HG03342 (cell line): ENCODE data around the gene FGR.

Source experiments
- ATAC-seq: cut with Tn5 transposase; IDR thresholded peaks from one replicate; pipeline ENCODE4 v1.9.1; 2021; ENCODE audit warnings: mild to moderate bottlenecking, moderate library complexity; ENCODE audit not compliant: unreplicated experiment

The FGR gene

DNA sequence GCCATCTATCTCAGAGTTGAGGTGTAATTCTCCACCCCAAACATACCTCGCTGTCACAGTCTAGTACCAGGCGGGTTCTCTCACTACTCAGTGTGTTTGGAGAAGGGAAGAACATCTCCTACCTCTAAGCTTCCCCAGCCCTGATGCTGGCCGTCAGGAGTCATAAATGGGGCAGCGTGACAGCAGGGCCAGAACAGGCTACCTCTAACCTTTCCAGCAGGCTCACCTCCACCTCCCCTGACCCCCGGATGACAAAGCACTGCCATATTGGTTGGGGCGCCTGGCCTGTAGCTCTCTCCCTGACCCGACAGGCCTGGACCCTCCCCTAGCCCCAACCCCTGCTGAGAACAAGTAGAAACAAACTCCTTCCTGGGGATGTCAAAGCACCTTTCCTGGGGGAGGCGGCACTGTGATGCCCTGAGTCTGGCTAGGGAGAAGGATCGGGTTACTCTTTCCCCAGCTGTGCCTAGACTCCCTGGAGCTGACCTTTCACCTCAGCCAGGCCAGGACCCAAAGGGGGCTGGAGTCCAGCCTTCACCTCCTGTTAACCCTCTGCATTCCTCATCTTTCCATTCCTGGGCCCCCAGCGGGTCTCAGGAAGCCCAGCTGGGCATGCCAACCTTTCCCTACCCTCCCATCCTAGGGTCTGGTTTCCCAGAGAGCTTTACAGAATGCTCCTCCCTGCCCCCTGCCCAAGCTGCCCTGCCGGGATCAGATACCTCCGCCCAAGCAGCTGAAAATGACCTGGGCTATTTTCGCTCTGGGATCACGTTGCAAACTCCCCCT lies 65.3 kb downstream of the FGR start:
- ATAC-seq, result no peak

DNA sequence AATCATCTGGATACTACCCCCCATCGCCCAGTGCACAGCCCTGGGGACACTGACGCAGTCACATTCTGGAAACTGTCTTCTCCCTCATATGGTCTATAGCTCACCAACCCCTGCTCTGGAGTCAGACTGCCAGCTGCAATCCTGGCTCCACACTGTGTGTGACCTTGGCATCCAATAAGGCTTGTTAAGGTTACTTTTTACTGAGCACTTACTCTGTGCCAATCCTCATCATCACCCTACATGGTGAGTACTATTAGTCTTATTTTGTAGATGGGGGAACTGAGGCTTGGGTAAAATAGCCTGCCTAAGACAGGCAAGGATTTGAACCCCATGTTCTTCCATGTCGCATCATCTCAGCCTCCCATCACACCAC lies 65.9 kb downstream of the FGR start:
- ATAC-seq, result no peak

DNA sequence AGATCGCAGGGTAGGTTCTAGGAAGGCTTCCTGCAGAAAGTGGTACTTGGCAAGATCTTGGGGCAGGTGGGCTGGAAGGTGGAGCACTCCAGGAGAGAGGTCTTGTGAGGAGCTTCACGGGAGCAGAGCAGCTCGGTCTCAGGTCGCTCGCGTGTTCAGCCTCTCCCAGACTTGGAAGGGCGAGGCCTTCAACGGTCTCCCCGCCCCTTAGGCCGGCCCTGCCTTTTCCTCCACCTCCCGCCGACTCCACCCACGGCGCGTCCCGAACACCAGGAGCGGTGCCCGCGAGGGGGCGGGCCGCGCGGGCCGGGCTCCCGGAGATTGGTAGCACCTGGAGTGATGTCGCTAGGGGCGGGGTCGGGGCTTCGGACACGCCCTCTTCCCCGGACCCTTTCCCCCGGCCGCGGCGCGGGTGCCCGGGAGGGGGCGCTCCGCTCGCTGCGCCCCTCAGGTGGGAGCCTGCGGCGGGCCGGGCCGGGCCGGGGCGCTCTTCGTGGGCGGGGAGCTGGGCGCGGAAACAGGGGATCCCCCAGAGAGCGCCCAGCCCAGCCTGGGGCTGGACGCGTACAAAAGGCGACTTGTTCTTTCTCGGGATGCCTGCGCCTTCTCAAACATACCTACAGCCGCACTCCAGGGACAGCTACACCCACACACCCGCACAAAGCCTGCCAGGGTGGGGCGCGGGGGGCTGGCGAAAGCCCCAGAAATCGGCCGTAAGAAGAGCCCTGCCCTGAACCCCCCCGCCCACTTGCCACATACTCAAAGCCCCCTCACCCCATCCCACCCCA lies 66.5 kb downstream of the FGR start:
- ATAC-seq, result peak; percentile 84

DNA sequence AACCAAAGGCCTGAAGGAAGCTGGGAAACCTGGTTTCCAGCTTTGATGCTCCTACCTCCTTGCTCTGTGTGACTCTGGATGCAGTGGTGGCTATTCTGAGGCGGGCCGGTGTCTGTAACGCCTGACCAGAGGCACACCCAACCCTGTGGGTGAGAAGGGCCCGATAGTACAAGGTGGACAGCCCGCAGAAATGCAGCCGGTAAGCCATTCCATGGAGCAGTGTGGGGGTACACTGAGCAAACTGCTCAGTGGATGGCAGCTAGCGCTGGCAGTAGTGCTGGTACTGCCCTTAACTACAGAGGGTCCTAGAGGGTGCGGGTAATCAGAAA lies 67.0 kb downstream of the FGR start:
- no peak for ATAC-seq

DNA sequence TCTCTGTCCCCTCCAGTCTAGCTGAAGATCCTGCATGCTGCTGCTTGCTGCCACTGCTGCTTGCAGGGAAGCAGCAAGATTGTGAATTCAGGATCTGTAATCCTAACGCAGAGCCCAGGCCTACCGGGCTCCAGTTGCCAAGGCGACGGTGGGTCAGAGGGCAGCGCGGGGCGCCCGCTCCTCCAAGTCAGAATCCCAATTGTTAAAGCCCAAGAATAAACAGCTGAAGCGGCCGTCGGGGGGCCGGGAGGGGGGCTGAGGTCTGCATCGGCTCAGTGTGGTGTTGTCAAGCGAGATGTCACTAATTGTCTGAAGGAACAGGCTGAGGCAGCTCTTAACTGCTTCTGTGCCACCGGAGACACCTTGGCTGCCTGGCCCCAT lies 67.8 kb downstream of the FGR start:
- no peak for ATAC-seq

DNA sequence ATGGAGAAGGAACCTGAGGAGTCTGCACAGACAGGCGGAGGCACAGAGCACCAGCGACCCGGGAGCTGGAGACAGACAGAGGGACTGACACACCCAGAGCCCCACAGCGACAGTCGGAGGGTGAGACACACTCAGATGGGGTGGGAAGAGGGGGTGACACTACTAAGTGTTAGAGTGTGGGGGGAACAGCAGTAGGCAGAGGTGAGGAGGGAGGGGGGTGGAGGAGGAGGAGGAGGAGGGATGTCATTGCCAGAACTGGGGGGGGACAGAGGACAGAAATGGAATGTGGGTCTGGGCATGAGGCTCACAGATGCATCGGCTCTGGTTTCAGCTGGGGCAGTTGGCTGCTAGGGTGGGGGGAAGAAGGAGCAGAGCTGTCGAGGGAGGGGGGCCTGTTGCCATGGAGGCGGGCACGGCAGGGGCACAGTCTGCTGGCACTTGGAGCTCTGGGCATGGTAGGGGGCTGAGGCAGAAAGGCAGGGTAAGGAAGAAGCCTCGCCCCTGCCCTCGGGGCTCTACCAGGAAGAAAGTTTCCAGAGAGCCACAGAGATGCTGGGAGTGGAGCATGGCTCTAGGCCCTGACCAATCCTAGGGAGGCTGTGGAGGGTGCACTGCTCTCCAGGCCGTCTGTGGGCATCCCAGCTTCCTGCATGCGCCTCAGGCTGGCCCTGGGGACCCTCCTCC lies 68.4 kb downstream of the FGR start:
- ATAC-seq, result no peak

DNA sequence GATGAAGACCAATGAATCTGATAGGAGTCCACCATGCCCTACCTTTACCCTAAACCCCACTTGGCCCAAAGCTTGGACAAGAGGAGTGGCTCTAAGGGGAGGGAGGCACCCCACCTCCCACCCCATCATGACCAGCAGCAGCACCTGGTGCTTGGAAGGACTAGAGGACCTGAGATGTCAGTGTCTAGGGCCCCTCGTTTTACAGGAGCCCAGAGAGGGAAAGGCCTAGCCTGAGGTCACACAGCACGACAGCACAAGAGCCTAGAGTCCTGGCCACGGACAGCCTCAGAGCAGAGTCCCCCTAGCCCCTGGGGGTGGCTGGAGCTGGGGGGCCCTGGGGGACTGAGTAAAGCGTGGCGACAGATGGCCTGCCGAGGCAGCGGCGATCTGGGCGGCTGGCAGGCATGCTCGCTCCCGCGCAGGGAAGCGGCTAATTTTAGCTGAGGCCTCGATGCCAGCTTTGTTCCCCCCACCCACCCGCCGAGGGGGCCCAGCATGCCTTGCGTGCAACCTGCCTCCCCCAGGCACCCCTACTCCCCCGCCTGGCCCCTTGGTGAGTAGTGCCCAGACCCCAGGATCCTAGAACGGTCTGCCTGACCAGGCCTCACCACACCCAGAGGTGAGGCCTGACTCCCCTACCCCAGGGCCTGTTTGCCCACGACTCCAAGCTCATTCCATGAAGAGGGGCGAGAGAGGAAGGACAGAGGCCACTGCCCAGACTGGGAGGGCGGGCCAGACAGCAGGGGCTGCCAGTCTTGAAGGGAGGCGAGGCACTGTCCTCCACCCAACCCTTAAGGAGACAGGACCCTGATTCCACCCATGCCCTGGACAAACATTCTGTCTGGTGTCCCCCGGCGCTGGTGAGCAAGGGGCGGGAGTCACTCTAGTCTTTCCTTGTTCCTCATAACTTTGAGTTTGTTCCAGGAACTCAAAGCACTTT lies 70.0 kb downstream of the FGR start:
- no peak for ATAC-seq

DNA sequence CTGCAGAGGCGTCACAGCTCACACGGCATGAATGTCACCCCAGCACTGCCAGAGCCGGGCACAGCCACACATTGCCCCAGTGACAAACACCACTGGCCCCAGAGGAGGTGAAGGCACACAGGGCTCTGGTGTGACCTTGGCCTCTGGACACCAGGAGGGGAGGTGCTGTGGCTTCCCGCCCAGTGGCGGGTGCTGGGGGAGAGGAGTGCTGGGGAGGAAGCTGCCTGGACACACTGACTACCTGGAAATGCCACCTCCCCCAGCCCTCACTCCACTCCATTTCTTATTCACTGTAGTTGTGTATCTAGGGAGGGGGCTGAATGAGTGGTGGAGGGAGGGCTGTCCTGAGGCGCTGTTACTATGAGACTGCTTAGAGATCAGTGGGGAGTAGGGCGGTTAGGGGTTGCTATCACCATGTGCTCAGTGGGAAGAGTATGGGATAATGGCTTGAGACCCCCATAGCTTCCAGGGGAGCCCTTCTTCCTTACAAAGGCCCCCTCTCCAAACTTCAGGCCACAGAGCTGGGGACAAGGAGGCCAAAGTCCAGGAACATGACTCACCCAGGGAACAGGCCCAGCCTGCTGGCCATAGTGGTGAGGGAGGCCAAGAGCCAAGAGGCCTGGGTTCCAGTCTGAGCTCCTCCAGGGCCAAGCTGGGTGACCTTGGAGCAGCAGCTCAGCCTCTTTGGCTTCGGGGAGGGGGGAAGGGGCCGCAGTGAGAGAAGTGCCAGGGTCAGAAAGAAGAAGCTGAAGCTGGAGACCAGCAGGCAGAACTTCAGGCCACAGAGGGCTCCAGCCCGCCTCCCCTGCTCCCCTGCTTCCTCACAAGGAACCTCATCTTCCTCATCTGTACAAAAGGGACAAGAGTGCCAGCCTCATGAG lies 71.2 kb downstream of the FGR start:
- ATAC-seq, result no peak

DNA sequence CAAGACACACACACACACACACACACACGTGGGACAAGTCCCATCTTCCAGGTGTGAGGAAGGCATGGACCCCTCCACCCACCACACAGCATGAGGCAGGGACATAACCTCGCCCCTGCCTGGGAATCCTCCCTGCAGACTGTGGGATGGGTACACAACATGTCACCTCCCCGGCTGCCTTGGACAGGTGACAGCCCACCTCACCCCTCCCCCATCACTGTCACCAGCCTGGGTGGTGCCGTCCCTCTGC lies 71.7 kb downstream of the FGR start:
- no peak for ATAC-seq

DNA sequence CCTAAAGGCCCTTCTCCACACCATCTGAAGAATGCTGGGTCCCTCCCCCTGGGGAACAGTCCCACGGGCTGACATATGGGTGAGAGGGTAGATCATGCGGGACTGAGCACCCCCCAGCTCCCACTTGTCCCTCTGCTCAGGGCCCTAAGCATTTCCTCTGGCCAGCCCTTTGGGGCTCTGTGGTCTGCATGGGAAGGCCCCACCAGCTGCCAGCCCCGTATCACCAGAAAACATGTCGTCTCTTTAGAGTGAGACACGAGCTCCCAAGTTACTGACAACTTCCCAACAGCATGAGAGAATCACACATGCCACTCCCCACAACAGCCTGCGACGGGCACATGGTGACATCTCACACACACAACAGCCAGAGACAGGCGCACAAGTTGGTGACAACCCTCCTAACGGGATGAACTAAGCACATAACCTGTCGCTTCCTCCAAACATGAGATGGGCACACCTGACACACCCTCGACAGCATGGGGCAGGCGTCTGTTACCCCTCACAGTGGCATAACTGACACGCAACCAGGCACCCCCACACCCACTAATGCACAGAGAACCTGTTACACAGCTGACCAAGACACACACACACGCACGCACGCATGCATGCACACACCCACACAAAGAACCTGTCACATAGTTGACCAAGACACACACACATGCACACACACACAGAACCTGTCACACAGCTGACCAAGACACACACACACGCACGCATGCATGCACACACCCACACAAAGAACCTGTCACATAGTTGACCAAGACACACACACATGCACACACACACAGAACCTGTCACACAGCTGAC lies 72.2 kb downstream of the FGR start:
- no peak for ATAC-seq
